Thyroid gland (tissue), 4 donors: ENCODE data around the gene PLIN3.

Experiments used
- CTCF ChIP-seq, 6 experiments: fragments of 200-600 bp in 3 of 6; fragments of 450-650 bp in 3 of 6; sonication (generic) in 3 of 6; IDR thresholded peaks; one replicate each; pipeline ENCODE4 v1.5.1; 2016 to 2019; ENCODE audit warnings: antibody characterized with exemption in 6 of 6, mild to moderate bottlenecking in 2 of 6, inconsistent platforms in 1 of 6, moderate library complexity in 1 of 6
- POLR2A ChIP-seq, 2 donors: fragments of 450-650 bp; IDR thresholded peaks; one replicate each; pipeline ENCODE4 v1.6.1; 2017; ENCODE audit warnings: antibody characterized with exemption in 2 of 2, mild to moderate bottlenecking in 2 of 2, moderate library complexity in 1 of 2

- TF ChIP-seq CTCF (IDR thresholded peaks at IDR 0.05): no peak
- TF ChIP-seq POLR2A (IDR thresholded peaks at IDR 0.05): no peak
Observed at GRCh38 chr19:4816950-4817278, 50.6 kb downstream of the PLIN3 start.
